Cerebellar cortex (tissue), 1 donor: ENCODE results near the gene CSNK1G2.

ENCODE experiments used
- DNase-seq: peaks from one replicate; pipeline ENCODE4 v3.0.0-alpha.2; 2015; ENCODE audit warnings: low spot score

Gene CSNK1G2

GRCh38 chr19:1944088-1944915, 3.3 kb downstream of the CSNK1G2 start:
- DNase-seq = no peak

- DNase-seq = no peak
These were observed 4.1 kb downstream of the CSNK1G2 start for GRCh38 chr19:1944916-1945561.

GRCh38 chr19:1945899-1946298, 4.9 kb downstream of the CSNK1G2 start:
- DNase-seq = no peak

- DNase-seq = no peak
These were observed 6.8 kb downstream of the CSNK1G2 start for GRCh38 chr19:1947651-1948209.

GRCh38 chr19:1949304-1950101, 8.5 kb downstream of the CSNK1G2 start:
- DNase-seq = no peak

GRCh38 chr19:1950640-1951039, 9.7 kb downstream of the CSNK1G2 start:
- DNase-seq = no peak

- DNase-seq = no peak
These were observed 11.7 kb downstream of the CSNK1G2 start for GRCh38 chr19:1952635-1953034.

- no peak for DNase-seq
These were observed 12.1 kb downstream of the CSNK1G2 start for GRCh38 chr19:1953037-1953436.

GRCh38 chr19:1953441-1954094, 12.6 kb downstream of the CSNK1G2 start:
- DNase-seq = no peak

GRCh38 chr19:1954532-1954933, 13.6 kb downstream of the CSNK1G2 start:
- no peak for DNase-seq

GRCh38 chr19:1955171-1956121, 14.5 kb downstream of the CSNK1G2 start:
- DNase-seq = peak; percentile 49

GRCh38 chr19:1956122-1956494, 15.1 kb downstream of the CSNK1G2 start:
- DNase-seq = peak; percentile 66

GRCh38 chr19:1956868-1957492, 16.0 kb downstream of the CSNK1G2 start:
- peak; percentile 67 for DNase-seq

GRCh38 chr19:1957562-1958248, 16.7 kb downstream of the CSNK1G2 start:
- DNase-seq = no peak

- DNase-seq = no peak
These were observed 19.1 kb downstream of the CSNK1G2 start for GRCh38 chr19:1959928-1960589.

- DNase-seq = no peak
These were observed 20.3 kb downstream of the CSNK1G2 start for GRCh38 chr19:1961000-1961883.

GRCh38 chr19:1962674-1963073, 21.7 kb downstream of the CSNK1G2 start:
- no peak for DNase-seq

- no peak for DNase-seq
These were observed 26.2 kb downstream of the CSNK1G2 start for GRCh38 chr19:1967087-1967608.
